Stomach smooth muscle (tissue), 2 donors: ENCODE results near the gene OBSL1.

Source experiments
- H3K27ac ChIP-seq: one replicate; pipeline ENCODE4 v1.7.0; 2013; ENCODE audit warnings: mild to moderate bottlenecking, low read length, inconsistent platforms
- H3K27me3 ChIP-seq, 2 donors: one replicate each; pipeline ENCODE4 v1.7.0; 2013; ENCODE audit warnings: low read length in 2 of 2; ENCODE audit not compliant: insufficient read depth in 2 of 2, control insufficient read depth in 1 of 2
- H3K36me3 ChIP-seq, 2 donors: one replicate each; pipeline ENCODE4 v1.7.0; 2013; ENCODE audit warnings: low read length in 2 of 2; ENCODE audit not compliant: control insufficient read depth in 2 of 2, insufficient read depth in 2 of 2
- H3K4me1 ChIP-seq: one replicate; pipeline ENCODE4 v1.7.0; 2013; ENCODE audit warnings: low read length; ENCODE audit not compliant: control insufficient read depth, insufficient read depth
- H3K4me3 ChIP-seq, 2 donors: one replicate each; pipeline ENCODE4 v1.7.0; 2013; ENCODE audit warnings: low read length in 2 of 2
- H3K9ac ChIP-seq, 2 donors: one replicate each; pipeline ENCODE4 v1.7.0; 2013; ENCODE audit warnings: low read length in 2 of 2, mild to moderate bottlenecking in 1 of 2
- H3K9me3 ChIP-seq, 2 donors: one replicate each; pipeline ENCODE4 v1.7.0; 2013; ENCODE audit warnings: low read length in 2 of 2; ENCODE audit not compliant: control insufficient read depth in 2 of 2
- donor health status: healthy.
- donor health status: Pancreatic carcinoma.

The OBSL1 gene

GRCh38 chr2:219555956-219556355, 15.4 kb downstream of the OBSL1 start:
- Histone ChIP-seq H3K4me1 (peaks cover 22% of the 10 kb centered on the region), H3K27me3 (peaks cover 0 to 3% of the 10 kb centered on the region in 2 donors), H3K4me3 (no peak overlapping the region), H3K9ac (no peak overlapping the region), H3K27ac (no peak overlapping the region), H3K9me3 (no peaks in the 10 kb centered on the region), H3K36me3 (peaks cover 0 to 5% of the 10 kb centered on the region in 2 donors)

- H3K9me3 ChIP-seq = no peaks in the 10 kb centered on the region
- H3K9ac ChIP-seq = no peak overlapping the region
- H3K36me3 ChIP-seq = peaks cover 0 to 6% of the 10 kb centered on the region in 2 donors
Measured at GRCh38 chr2:219554350-219554749, 17.0 kb downstream of the OBSL1 start.

GRCh38 chr2:219553463-219553963, 17.8 kb downstream of the OBSL1 start:
- Histone ChIP-seq H3K36me3 (peaks cover 0 to 8% of the 10 kb centered on the region in 2 donors), H3K27me3 (peaks cover 0 to 3% of the 10 kb centered on the region in 2 donors), H3K4me1 (peaks cover 18% of the 10 kb centered on the region), H3K9ac (no peak overlapping the region), H3K4me3 (no peak overlapping the region), H3K9me3 (no peaks in the 10 kb centered on the region), H3K27ac (no peak overlapping the region)

More at GRCh38 chr2:219554350-219554749, 17.0 kb downstream of the OBSL1 start:
- H3K27me3 ChIP-seq = peaks cover 0 to 3% of the 10 kb centered on the region in 2 donors
- no peak overlapping the region for H3K4me3 ChIP-seq
- H3K4me1 ChIP-seq = peaks cover 18% of the 10 kb centered on the region
- no peak overlapping the region for H3K27ac ChIP-seq

GRCh38 chr2:219553168-219553417, 18.2 kb downstream of the OBSL1 start:
- Histone ChIP-seq H3K4me3 (peak overlapping the region; percentile 69 to 78), H3K4me1 (peaks cover 18% of the 10 kb centered on the region), H3K27ac (no peak overlapping the region), H3K9me3 (no peaks in the 10 kb centered on the region), H3K9ac (peak overlapping the region; percentile 6 to 21), H3K27me3 (peaks cover 0 to 3% of the 10 kb centered on the region in 2 donors), H3K36me3 (peaks cover 0 to 8% of the 10 kb centered on the region in 2 donors)

GRCh38 chr2:219552382-219553167, 18.8 kb downstream of the OBSL1 start:
- Histone ChIP-seq H3K36me3 (peaks cover 0 to 8% of the 10 kb centered on the region in 2 donors), H3K9me3 (no peaks in the 10 kb centered on the region), H3K27ac (no peak overlapping the region), H3K27me3 (peaks cover 0 to 3% of the 10 kb centered on the region in 2 donors), H3K9ac (peak overlapping the region; percentile 6 to 21), H3K4me3 (peak overlapping the region; percentile 69 to 78), H3K4me1 (peaks cover 18% of the 10 kb centered on the region)

- Histone ChIP-seq H3K4me3 (peak overlapping the region; percentile 69 to 78), H3K36me3 (peaks cover 0 to 8% of the 10 kb centered on the region in 2 donors), H3K9ac (peak overlapping the region; percentile 16 to 51), H3K4me1 (peaks cover 18% of the 10 kb centered on the region), H3K9me3 (no peaks in the 10 kb centered on the region), H3K27me3 (peaks cover 0 to 3% of the 10 kb centered on the region in 2 donors), H3K27ac (peak overlapping the region; percentile 24)
Measured at GRCh38 chr2:219551441-219552381, 19.6 kb downstream of the OBSL1 start.

GRCh38 chr2:219549619-219550018, 21.7 kb downstream of the OBSL1 start:
- no peak overlapping the region for H3K27ac ChIP-seq
- H3K9me3 ChIP-seq = no peaks in the 10 kb centered on the region
- H3K4me3 ChIP-seq = no peak overlapping the region
- H3K27me3 ChIP-seq = peaks cover 0 to 3% of the 10 kb centered on the region in 2 donors
- H3K36me3 ChIP-seq = peaks cover 0 to 4% of the 10 kb centered on the region in 2 donors
- H3K4me1 ChIP-seq = peaks cover 20% of the 10 kb centered on the region
- no peak overlapping the region for H3K9ac ChIP-seq

GRCh38 chr2:219548990-219549389, 22.3 kb downstream of the OBSL1 start:
- Histone ChIP-seq H3K9ac (no peak overlapping the region), H3K27me3 (peaks cover 0 to 3% of the 10 kb centered on the region in 2 donors), H3K9me3 (no peaks in the 10 kb centered on the region), H3K4me3 (no peak overlapping the region), H3K4me1 (peaks cover 26% of the 10 kb centered on the region), H3K27ac (no peak overlapping the region), H3K36me3 (peaks cover 0 to 4% of the 10 kb centered on the region in 2 donors)

- Histone ChIP-seq H3K4me3 (no peak overlapping the region), H3K4me1 (peaks cover 25% of the 10 kb centered on the region), H3K9ac (no peak overlapping the region), H3K9me3 (no peaks in the 10 kb centered on the region), H3K27me3 (no peaks in the 10 kb centered on the region), H3K36me3 (peaks cover 0 to 4% of the 10 kb centered on the region in 2 donors), H3K27ac (no peak overlapping the region)
Measured at GRCh38 chr2:219547621-219548020, 23.7 kb downstream of the OBSL1 start.

- Histone ChIP-seq H3K4me1 (peaks cover 29% of the 10 kb centered on the region), H3K27me3 (no peaks in the 10 kb centered on the region), H3K9me3 (no peaks in the 10 kb centered on the region), H3K36me3 (peaks cover 0 to 5% of the 10 kb centered on the region in 2 donors), H3K27ac (no peak overlapping the region), H3K9ac (no peak overlapping the region), H3K4me3 (no peak overlapping the region)
Measured at GRCh38 chr2:219545943-219546352, 25.4 kb downstream of the OBSL1 start.
